ELR (cell line): ENCODE data around the gene RBM6.
"Not testable (repeated sequence)": the region's sequence is repeated elsewhere in the genome, so short reads cannot be mapped to it uniquely, and the experiment has no call there.

Experiments used
- DNase-seq: peaks from one replicate; pipeline ENCODE4 v3.0.0-alpha.2; 2015; ENCODE audit warnings: low read depth

RBM6 gene

DNA sequence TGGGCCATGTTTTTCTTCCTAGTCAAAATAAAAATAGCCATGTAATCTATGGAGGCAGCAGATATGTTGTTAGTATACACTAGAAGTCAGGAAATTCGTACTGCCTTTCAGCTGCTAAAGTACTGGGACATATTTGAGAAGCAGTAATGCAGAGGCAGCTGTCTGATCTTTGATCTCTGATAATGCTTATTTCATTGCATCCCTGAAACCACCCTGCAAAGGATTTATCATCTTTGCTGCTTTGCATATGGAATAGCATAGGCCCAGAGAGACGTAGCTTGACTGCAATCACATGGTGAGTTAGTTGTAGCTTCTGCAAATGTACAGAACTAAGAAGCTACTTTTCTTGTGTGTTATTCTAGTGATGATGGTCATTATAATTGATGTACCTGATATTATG is 52.4 kb downstream of the RBM6 start:
- DNase-seq = no peak

DNA sequence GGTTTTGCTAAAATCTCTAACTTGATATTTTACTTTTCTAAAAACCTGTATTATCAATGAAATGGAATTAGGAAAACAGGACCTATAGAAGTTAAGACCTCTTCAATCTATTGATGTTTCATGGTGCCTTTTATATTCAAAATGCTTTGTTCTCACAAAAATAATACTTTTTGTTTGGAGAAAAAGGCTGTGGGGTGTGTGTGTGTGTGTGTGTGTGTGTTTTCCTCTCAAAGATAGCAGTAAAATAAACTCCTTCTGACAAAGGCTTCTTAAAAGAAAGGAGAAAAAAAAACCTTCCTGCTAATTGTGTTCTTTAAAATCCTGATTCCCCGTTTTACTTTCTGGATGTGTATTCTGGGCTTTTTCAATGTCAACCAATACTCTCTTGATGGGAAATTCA is 54.5 kb downstream of the RBM6 start:
- DNase-seq = no peak

DNA sequence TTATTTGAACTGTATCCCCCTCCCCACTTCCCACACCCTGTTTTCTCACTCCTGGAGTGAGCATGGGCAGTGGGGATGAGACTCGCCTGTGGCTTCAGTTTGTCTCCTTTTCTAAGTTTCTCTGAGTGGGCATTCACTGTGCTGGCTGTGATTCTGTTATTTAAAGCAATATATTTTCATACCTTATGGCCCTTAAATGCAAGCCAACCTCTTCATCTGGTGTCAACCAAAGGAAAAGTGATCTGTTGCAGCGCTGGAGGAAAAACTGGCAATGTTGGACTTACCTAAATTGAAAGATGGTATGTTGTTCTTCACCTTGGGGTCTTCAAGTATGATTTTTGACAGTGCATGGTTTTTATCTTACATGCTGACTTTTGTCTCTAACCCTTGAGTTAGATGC is 56.1 kb downstream of the RBM6 start:
- DNase-seq = no peak

DNA sequence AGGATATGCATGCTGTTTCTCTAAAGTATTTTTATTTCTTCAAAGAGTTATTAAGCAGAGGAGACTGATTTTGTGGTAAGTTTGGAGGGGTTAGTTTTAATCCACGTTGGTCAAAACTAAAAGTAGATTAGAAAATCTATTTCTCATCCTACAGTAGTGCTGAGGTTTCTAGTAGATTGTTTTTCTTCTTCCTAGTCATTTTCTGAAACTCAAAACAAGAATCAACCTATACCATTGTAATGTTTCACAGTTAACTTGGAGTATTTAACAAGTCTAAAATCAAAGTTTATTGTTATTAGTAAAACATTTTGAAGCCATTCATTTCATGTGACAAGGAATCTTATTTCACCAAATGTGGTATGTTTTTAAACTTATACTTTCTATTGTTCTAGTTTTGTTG is 57.9 kb downstream of the RBM6 start:
- DNase-seq = no peak

DNA sequence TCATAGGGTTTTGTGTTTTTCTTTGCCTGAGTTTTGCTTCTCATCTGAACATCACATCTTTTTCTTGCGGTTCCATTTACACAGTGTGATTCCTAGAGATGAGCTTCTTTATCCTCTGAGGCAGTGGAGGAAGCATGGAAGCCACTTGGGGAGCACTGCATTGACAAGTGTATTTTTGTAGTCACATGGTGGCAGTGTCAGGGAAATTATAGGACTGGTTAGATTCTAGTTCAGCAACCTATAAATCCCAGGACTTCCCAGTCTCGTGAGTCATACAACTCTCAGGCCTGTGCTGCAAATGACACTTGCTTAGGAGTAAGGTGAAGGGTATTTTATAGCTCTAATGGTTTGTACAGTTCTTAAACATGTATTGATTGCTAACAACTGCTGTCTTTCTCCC is 58.4 kb downstream of the RBM6 start:
- DNase-seq = peak; percentile 70

DNA sequence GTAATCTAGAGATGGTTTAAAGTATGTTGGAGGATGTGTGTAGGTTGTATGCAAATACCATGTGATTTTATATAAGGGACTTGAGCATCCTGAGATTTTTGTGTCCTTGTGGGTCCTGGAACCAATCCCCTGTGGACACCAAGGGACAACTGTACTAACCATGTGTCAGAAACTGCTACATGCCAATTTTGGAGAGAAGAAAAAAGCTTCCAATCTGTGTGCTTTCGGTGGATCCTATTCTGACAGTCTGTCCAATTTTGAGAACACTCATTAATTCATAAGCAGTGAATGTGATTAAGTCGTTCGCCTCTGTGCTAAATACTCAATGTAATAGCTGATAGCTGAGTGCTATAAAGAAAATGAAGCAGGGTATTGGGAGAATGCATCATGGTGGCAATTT is 61.6 kb downstream of the RBM6 start:
- no peak for DNase-seq

DNA sequence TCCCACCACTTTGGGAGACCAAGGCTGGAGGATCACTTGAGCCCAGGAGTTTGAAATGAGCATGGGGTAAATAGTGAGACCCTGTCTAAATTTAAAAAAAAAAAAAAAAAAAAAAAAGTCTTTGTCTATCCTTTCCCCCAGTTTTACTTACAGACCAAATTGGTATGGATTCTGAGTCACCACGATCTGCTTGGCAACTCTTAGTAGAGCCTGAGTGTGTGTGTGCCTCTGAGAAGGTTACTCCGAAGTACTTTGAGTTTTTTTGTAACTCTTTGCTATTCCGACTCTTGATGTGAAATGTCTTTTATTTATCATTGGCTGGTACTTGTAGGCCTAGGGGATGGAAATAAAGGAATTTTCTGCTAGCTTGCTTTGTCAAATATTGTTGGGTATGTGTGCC is 63.3 kb downstream of the RBM6 start:
- peak; percentile 13 for DNase-seq

DNA sequence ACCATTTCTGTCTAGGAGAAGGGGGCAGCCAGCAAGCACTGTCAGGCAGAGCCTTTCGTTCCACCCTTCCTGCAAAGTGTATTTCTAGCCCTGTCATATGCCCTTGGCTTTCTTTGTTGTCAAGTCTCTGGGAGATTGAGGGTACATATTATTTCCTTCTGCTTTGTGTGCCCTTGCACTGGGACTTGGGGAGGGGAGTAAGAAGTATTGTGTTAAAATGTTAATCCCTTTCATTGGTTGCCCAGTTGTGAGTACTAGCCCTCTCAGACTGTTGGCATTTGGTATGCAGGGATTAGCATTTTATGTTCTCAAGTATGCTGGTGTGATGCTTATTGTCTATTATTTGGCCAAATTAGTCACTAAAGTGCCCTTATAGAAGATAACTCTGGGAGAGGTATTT is 63.9 kb downstream of the RBM6 start:
- no peak for DNase-seq

DNA sequence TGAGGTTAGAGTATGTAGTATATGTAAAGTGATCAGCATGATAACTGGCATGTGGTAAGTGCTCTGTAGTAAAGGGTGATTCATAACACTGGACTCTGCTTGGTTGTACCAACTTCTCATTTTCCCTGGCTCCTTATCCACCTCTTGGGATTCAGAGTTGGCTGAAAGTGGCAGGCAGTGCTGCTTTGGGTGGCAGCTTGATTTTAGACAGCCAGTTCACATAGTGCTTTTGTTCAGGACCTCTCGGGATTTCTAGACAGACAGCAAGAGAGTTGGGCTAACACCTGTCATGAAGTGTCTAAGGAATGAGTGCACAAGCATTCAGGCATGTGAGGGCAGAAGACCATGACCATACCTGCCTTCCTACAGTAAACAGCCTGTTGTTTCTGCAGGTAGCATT is 69.0 kb downstream of the RBM6 start:
- DNase-seq = peak; percentile 47

DNA sequence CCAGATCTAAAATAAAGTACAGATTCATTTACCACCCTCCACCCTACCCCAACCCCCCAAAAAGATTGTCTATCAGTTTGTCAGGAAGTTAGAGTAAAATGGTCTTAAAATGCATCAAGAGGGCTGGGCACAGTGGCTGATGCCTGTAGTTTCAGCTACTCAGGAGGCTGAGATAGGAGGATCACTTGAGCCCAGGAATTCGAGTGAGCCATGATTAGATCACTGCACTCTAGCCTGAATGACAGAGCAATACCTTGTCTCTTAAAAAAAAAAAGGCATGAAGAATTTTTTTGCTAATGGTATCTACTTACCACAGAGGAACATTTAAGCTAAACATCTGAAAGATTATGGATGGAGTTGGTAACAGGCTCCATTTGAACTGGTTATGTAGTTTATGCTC is 71.0 kb downstream of the RBM6 start:
- peak; percentile 77 for DNase-seq

DNA sequence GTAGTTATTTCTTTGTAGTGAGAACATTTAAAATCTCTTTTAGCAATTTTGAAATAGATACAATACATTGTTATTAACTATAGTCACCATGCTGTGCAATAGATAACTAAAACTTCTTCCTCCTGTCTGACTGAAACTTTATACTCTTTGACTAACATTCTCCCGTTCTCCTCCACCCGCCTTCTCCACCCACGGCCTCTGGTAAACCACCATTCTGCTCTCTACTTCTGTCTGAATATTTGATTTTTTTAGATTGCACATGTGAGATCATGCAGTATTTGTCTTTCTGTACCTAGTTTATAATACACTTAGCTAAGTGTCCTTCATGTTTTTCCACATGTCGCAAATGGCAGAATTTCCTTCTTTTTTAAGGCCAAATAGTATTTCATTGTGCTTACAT is 76.0 kb downstream of the RBM6 start:
- DNase-seq = no peak

DNA sequence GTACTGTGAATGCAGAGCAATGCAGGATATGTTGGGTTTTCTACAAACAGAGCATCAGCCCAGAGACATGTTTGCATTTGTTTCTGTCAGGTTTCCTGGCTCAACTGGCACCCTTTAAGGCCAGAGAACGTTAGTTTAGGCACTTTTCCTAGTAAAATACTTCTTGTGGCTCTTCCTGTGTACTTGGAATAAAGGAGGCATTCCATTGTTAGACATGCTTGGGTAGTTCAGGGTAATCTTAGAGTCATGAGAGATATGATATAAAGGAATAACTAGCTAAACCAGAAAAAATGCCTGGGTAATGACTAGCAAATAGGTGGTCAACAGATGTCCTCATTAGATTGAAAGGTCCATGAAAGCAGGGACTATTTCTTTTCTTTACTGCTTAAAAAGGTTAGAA is 88.4 kb downstream of the RBM6 start:
- DNase-seq = no peak

DNA sequence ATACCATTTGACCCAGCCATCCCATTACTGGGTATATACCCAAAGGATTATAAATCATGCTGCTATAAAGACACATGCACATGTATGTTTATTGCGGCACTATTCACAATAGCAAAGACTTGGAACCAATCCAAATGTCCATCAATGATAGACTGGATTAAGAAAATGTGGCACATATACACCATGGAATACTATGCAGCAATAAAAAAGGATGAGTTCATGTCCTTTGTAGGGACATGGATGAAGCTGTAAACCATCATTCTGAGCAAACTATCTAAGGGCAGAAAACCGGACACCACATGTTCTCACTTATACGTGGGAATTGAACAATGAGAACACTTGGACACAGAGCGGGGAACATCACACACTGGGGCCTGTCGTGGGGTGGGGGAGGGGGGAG is 91.3 kb downstream of the RBM6 start:
- not testable (repeated sequence) for DNase-seq

DNA sequence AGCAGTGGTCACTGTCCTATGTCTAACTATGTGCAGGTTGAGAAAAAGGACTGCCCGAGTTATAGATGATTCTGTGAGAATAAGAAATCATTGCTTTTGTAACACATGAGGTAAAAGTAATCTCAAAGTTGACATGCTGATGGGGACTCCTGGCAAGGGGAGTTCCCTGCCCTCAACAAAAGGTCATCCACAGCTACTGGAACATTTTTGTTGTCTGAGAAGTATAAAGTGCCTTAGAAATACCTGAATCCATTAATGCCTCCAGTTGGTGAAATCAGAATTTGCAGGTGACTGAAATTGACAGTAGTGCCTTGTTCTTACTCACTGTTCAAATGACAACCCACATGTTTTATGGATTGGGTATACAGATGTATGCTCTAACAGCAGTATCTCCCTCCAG is 105.0 kb downstream of the RBM6 start:
- DNase-seq = no peak

DNA sequence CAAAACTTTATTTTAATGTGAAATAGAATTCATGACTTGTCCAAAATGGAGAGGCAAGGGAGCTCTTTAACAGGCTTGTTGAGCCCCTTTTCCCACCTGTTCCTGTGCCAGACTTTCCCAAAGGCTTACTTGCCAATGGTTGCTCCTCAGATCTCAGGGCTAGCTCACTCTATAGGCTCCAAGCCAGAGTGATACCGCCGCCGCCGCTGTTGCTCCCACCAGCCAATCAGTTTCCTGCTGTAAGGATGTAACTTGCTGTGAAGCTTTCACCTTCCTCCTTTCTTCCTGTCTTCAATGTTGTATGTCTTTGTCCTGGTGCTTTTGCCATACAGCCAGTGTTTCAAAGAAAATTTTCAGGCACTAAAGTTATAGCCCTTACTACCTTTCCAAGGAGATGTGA is 107.5 kb downstream of the RBM6 start:
- DNase-seq = no peak

DNA sequence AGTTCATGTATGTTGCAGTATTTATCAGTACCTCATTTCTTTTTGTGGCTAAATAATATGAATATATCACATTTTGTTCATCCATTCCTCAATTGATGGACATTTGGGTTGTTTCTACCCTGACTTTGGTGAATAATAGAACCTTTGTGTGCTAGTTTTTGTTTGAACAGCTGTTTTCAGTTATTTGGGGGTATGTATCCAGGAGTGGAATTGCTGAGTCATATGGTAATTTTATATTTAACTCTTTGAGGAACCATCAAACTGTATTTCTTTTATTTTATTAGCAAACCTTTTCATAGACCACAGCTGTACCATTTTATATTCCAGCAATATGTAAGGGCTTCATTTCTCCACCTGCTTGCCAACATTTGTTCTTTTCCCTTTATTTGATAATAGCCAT is 110.4 kb downstream of the RBM6 start:
- DNase-seq = peak; percentile 39

DNA sequence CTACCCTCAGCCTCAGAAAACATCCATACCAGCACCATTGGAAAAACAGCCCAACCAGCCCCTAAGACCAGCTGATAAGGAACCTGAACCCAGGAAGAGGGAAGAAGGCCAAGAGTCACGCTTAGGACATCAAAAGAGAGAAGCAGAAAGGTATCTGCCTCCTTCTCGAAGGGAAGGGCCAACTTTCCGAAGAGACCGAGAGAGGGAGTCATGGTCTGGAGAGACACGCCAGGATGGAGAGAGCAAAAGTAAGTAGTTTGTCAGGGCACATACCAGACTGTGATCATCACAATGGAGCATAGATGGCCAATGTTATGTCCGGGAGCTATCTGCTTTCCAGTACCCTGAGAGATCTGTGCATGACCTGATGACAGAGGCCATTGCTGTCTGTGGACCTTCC is 117.8 kb downstream of the RBM6 start:
- no peak for DNase-seq

DNA sequence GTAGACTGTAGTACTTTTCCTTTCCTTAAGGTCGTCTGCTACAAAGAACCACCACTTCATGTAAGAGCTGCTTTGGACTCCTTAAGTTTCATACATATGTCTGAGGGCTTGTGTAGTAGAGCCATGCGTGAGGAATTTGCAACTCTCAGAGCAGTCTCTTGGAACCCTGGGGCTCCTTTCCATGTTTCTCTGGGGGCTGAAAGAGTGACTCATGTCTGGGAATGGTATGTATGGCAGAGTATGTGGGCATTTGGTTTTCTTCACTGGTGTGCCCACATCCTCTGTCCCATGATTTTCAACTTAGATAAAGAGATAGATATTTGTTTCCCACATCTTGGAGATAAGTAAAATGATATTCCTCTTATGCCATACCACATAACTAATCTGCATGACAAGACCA is 128.2 kb downstream of the RBM6 start:
- DNase-seq = peak; percentile 70

DNA sequence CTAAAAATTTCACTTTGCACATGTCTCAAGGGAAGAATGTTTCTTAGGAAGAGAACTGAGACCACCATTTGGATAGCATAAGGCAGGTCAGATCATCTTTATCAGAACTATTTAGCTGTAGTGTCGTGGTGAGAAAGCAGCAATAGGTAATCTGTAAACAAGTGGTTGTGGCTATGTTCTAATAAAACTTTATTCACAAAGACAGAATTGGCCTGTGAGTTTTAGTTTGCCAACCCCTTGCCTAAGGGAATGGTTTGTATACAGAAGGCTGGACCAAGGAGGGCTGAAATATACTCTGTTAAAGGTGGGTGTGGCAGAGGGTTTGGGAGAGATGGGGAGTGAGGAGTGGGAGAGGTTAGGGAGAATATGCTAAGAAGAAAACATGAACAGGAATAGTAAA is 138.1 kb downstream of the RBM6 start:
- DNase-seq = no peak

DNA sequence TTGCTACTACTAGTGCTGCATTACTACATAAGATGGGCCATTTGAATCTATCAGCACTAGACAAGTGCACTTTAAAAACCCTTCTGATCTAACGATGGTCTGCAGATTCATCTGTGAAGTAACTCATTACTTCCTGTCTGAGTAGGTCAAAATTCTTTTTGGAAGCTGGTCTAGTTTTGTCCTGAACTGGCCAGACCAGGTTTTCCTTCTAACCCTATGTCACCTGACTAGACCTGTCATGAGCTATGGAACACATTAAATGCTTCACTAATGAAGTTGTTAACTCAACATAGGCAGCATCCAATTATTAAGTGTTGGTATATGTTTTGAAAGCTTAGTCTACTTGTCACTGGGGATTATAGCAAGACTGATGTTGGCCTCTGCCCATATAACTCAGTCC is 138.7 kb downstream of the RBM6 start:
- DNase-seq = no peak

DNA sequence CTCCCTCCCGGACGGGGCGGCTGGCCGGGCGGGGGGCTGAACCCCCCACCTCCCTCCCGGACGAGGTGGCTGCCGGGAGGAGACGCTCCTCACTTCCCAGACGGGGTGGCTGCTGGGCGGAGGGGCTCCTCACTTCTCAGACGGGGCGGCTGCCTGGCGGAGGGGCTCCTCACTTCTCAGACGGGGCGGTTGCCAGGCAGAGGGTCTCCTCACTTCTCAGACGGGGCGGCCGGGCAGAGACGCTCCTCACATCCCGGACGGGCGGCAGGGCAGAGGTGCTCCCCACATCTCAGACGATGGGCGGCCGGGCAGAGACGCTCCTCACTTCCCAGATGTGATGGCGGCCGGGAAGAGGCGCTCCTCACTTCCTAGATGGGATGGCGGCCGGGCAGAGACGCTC is 145.0 kb downstream of the RBM6 start:
- not testable (repeated sequence) for DNase-seq

DNA sequence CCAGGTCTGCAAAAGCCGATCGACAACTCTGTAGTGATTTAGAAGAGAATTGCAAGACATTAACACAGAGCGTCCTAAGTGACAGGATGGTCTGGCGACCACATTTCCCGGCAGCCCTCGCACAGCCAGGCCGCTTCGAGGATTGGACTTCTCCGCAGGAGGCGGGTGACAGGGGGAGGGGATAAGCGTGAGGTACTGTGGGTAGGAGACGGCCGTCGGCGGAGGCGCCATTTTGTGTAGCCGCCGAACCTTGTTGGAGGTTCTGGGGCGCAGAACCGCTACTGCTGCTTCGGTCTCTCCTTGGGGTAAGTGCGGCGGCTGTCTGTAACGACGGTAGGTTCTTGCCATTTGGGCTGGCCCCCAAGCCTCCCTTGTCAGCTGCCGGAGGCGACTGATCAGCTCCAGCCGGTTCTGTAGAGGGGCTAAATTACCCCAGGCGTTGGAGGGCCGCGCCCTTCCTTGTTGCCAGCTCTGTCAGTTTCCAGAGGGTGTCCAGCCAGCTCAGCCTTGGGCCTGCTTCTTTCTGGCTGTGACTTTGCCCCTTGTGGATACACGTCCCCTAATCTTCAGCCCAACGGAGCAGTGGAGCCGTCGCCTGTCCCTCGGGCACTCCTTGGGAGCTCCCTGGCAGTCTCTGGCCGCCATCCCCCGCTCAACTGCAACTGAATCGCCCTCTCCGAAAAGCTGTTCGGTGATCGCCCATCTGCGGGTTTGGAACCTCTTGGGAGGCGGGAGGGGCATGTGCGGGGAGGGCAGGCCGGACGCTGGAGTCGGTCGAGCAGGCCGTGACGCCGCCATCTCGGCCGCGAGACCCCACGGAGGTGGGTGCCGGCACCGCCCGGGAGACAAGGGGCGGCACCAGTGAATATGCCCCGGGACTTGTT is 149.0 kb downstream of the RBM6 start, which contains the start of gene RBM5:
RBM5 (plus strand) TSS at position 195 of the 884 bp plus-strand sequence. CDS start 1,516 bp downstream, outside the sequence.
- peak; percentile 93 for DNase-seq

DNA sequence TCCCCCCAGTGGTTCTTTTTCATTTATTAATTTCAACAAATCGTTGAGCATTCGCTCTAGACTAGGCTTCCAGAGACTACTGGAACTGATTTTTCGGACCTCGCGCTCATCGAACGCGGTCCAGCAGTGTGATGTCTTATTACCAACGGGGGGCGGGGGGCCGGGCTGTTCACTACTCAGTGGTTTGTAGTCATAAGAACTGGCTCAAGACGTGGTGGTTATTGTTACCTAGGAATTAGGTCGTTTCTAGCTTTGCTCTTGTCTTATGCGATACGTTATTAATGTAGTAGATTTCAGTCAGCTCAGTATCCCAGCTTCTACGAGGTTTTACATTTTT is 149.6 kb downstream of the RBM6 start:
- peak; percentile 43 for DNase-seq

DNA sequence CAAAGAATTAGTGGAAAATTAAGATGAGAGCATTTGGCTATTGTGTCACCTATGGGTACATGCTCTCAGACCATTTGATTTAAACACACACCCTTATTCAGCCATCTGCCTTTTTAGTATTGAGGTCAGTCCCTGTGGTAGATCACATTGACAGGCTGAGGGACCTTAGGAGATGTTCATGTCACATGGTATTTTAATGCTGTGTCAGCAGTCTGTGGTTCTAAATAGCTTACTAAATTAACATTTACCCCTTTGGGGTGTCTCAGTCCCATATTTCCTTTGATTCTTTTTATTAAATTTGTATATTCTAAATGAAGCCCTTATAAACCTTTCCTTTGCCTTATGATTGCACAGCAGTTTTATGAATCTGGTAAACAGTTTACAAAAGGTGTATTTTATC is 151.0 kb downstream of the RBM6 start:
- DNase-seq = no peak
